NCI-H748 (cell line): ENCODE results near the gene RSPO4.

Experiments
- DNase-seq: peaks from one replicate; lab custom pipeline; 2025; ENCODE audit not compliant: unreplicated experiment; lab: John Stamatoyannopoulos, UW

Gene RSPO4

GRCh38 chr20:971346-971745 lies 30.8 kb downstream of the RSPO4 start:
- DNase-seq = no peak

DNA sequence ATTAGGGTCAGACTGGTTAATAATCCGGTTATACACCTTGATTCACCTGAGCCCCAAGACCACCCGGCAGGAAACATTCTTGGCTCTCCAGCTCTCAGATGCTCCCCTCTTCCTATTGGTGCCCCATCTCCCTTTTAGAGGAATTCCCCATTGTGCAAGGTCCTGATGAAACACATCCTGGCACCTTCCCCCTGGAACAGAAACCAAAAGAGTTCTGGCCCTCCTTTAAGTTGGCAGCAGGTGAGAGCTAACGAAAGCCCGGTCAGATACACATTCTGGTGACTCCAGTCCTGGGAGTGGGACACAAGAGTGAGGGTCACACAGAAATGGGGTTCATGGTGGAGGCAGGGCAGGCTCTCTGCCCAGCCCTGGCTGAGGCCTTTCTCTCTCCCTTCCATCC lies 32.2 kb downstream of the RSPO4 start:
- no peak for DNase-seq

DNA sequence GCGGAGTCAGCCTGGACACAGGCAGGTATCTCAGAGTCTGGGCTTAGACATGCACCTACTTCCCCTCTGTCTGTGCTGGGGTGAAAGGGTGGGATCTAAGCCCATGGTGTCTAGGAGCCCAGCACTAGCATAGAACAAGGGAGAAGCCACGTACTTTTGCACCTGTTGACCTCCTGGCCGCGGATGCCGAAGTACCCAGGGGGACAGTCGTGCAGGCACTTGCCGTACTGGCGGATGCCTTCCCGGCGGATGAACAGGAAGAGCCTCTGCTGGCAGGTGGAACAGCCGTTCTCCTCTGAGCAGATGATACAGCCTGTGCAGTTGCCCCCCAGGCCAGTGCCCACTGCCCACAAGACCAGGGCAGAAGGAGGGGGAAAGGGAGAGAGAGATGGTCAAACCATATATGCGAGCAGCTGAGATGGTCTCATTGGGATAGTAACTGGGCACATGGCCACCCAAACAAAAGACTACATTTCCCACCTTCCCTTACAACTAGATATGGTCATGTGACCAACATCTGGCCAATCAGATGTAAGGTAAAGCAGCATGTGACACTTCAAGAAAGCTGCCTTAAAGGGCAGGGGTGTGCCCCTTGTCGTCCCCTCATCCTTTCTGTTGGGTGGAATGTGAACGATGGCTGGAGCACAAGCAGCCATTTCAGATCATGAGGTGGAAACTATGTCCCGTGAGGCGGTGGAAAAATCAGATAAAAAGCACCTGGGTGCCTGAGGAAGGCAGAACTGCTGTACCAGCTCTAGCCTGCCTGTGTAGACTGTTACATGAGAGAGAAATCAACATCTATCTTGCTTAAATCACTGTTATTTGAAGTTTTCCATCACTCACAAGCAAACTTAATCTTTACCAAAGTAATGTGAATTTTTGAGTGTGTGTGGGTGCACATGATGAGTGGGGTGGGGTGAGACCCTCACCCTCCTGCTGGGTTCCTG lies 34.0 kb downstream of the RSPO4 start:
- peak; percentile 25 for DNase-seq

GRCh38 chr20:965956-966355 lies 36.2 kb downstream of the RSPO4 start:
- DNase-seq = no peak

DNA sequence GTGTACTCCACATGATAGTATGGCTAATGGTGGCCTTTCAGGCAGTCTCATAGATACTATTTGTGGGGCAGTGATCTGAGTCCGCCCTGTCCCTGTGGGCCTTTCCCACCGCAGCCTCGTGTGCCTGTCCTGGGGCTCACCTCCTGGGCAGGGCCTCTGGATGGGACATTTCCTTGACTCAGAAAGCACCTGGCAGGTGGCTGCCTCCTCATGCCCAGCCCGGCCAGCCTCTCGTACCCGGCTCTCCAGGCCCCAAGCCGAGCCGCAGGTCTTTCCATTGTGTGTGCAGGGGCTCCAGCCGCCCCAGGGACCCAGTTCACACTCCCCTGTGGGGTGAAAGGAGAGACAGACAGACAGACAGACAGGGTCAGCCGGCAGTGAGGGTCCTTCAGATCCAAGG lies 38.3 kb downstream of the RSPO4 start:
- no peak for DNase-seq

GRCh38 chr20:962683-963082 lies 39.4 kb downstream of the RSPO4 start:
- no peak for DNase-seq

GRCh38 chr20:962223-962622 lies 39.9 kb downstream of the RSPO4 start:
- DNase-seq = no peak

DNA sequence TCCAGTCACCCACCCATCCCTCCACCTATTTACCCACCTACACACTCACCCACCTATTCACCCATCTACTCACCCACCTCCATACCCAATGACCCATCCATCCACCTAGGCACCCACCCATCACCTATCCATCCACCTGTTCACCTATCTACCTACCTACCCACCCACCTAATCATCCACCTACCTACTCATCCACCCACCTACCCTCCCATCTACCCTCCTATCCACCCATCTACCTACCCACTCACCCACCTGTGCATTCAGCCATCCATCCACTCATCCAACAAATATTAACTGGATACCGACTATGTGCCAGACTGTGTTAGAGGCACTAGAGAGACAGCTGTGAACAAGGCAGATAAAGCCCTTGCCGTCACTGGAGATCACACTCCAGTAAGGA lies 40.3 kb downstream of the RSPO4 start:
- no peak for DNase-seq

GRCh38 chr20:959996-960615 lies 42.0 kb downstream of the RSPO4 start:
- DNase-seq = no peak

- DNase-seq = no peak
Observed at GRCh38 chr20:958936-959815, 42.9 kb downstream of the RSPO4 start.

- DNase-seq = no peak
Observed at GRCh38 chr20:957544-957943, 44.6 kb downstream of the RSPO4 start.

GRCh38 chr20:956330-956951 lies 45.7 kb downstream of the RSPO4 start:
- DNase-seq = peak; percentile 83

GRCh38 chr20:955656-956055 lies 46.5 kb downstream of the RSPO4 start:
- no peak for DNase-seq

DNA sequence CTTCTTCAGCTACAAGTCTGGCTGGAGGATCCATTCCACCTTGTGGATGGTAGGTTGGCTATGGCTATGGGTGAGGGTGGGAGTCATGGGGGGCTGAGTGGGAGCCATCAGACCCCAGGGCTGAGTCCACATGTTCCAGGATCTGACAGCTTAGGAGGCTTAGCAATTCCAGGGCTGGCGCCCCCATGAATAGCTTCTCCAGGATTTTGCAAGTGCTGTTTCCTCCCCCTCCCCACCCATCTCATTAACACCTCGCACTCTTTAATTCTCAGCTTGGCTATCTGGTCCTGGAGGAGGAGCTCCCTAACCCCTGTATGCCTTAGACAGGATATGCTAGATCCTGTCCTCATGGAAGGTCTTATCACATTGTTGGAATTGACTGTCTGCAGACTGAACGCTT lies 47.0 kb downstream of the RSPO4 start:
- no peak for DNase-seq

DNA sequence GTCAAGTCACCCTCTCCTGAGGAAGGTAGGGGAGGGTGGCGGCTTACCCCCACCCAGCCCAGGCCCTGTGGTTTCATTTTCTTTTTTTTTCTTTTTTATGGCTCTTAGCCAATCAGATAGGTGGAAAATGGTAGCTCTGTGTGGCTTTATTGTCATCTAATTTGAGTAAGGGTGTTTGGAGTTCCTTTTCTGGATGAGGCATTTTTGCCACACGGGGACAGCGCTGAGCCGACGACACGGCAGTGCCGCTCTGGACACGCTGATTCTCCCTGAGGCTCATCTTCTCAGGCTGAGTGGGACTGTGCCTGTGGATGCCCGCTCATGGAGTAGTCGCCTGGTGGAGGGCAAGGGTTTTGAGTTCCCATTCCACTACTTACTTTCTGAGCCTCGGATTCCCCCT lies 48.4 kb downstream of the RSPO4 start:
- peak; percentile 42 for DNase-seq

GRCh38 chr20:952196-952795 lies 49.8 kb downstream of the RSPO4 start:
- no peak for DNase-seq

GRCh38 chr20:951384-952169 lies 50.5 kb downstream of the RSPO4 start:
- DNase-seq = peak; percentile 21

- DNase-seq = no peak
Observed at GRCh38 chr20:949717-950116, 52.4 kb downstream of the RSPO4 start.

DNA sequence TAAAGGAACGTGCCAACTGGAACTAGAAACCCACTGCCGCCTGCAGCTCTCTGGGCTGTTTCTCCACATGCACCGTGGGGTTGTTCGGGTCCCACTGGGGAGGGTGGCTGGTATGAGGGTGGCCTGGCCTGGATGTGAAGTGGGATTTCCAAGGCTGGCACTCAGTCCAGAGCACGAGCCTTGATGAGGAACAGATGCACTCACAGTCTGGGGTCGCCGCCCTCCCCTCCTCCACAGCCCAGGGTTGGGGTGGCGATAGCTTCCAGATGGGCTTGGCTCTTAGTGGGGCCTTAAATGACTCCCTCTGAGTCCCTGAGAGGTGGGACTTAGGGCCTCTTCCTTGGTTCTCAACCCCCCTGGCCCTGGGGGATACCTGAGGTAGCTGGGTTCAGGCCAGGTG lies 55.3 kb downstream of the RSPO4 start:
- no peak for DNase-seq

GRCh38 chr20:945841-946240 lies 56.3 kb downstream of the RSPO4 start:
- DNase-seq = peak; percentile 26
